HepG2 (cell line): Measurements from ENCODE around the gene FBXW12. TPM values are rescaled to one million over a fixed set of nuclear protein-coding genes. Genes with fewer than 3 reads are reported as not detected.
A peak's percentile ranks its signal among the peaks of the same experiment; 100 is the strongest.

Experiments used
- ATAC-seq: fragments of 200-7000 bp; cut with Tn5 transposase; 3 replicates; pipeline ENCODE4 v1.9.1; 2020; ENCODE audit warnings: mild to moderate bottlenecking, moderate library complexity
- BruUV-seq: library from RNA; stranded (reverse); fragments of 400-500 nt; replicated peaks from 2 replicates; lab custom pipeline; 2021; lab: Mats Ljungman, UMichigan
- CTCF ChIA-PET: fragments of 300-600 bp; formaldehyde crosslinking; extraction: SDS; loops from one replicate; lab custom pipeline; 2021; ENCODE audit warnings: low total read pairs, inconsistent platforms, low intra/inter-chr PET ratio; lab: Yijun Ruan, JAX
- POLR2A ChIA-PET: fragments of 350-600 bp; sonication (Branson Sonifier 250); formaldehyde crosslinking; loops from one replicate; lab custom pipeline; 2020; ENCODE audit warnings: antibody characterized with exemption, inconsistent platforms; lab: Yijun Ruan, JAX
- DNase-seq: peaks from one replicate; pipeline ENCODE4 v3.0.0-alpha.2; 2015; ENCODE audit warnings: low spot score
- FAIRE-seq: peaks from 3 replicates; lab custom pipeline; 2011; peaks lifted over from hg19 to GRCh38; lab: Jason Lieb, UNC
- H2AFZ ChIP-seq: one replicate; pipeline ENCODE4 v1.6.1; 2011; ENCODE audit warnings: low read length, inconsistent platforms
- H3K27ac ChIP-seq: fragments of 300-600 bp; 3 replicates; pipeline ENCODE4 v1.8.0; 2011; ENCODE audit warnings: mixed run types, mild to moderate bottlenecking, mixed read lengths, low read length, inconsistent platforms; ENCODE audit not compliant: insufficient read depth; ENCODE audit errors: extremely low read length
- H3K27me3 ChIP-seq, 2 experiments: fragments of 200-600 bp in 1 of 2; 2 replicates in 1 of 2; 3 replicates in 1 of 2; pipeline versions ENCODE4 v1.6.0 to v1.8.0; 2011; ENCODE audit warnings: low read length in 2 of 2, mild to moderate bottlenecking in 2 of 2, moderate library complexity in 2 of 2, inconsistent platforms in 1 of 2; ENCODE audit not compliant: insufficient read depth in 2 of 2, control insufficient read depth in 1 of 2
- H3K36me3 ChIP-seq, 2 experiments: fragments of 200-600 bp in 1 of 2; replicated peaks in 1 of 2; 2 replicates in 1 of 2; 3 replicates in 1 of 2; pipeline versions ENCODE4 v1.5.1 to v1.8.0; 2011; ENCODE audit warnings: low read length in 2 of 2, inconsistent platforms in 1 of 2; ENCODE audit not compliant: insufficient read depth in 2 of 2, control insufficient read depth in 1 of 2
- H3K4me1 ChIP-seq: 2 replicates; pipeline ENCODE4 v1.5.1; 2012; ENCODE audit warnings: low read length, inconsistent platforms; ENCODE audit not compliant: insufficient read depth
- H3K4me2 ChIP-seq: 2 replicates; pipeline ENCODE4 v1.6.0; 2011; ENCODE audit warnings: low read depth, low read length, inconsistent platforms
- H3K4me3 ChIP-seq, 3 experiments: fragments of 200-600 bp in 1 of 3; sonication (generic), shearing (Covaris generic) in 1 of 3; replicated peaks in 1 of 3; 2 replicates each; pipeline ENCODE4 v1.5.1; 2011 to 2016; ENCODE audit warnings: low read length in 3 of 3, inconsistent platforms in 2 of 3, low read depth in 2 of 3, mild to moderate bottlenecking in 2 of 3, control low read depth in 1 of 3, mixed read lengths in 1 of 3; ENCODE audit not compliant: insufficient read depth in 1 of 3
- H3K79me2 ChIP-seq: one replicate; pipeline ENCODE4 v1.6.1; 2011; ENCODE audit warnings: low read length, inconsistent platforms; ENCODE audit not compliant: insufficient read depth
- H3K9ac ChIP-seq: 2 replicates; pipeline ENCODE4 v1.6.0; 2011; ENCODE audit warnings: mild to moderate bottlenecking, low read depth, low read length, inconsistent platforms; ENCODE audit not compliant: insufficient read depth
- H3K9me3 ChIP-seq: 2 replicates; pipeline ENCODE4 v1.5.1; 2012; ENCODE audit warnings: mild to moderate bottlenecking, low read length
- H4K20me1 ChIP-seq: 2 replicates; pipeline ENCODE4 v1.6.0; 2011; ENCODE audit warnings: inconsistent platforms, mild to moderate bottlenecking, low read length, moderate library complexity; ENCODE audit not compliant: insufficient read depth
- DBP ChIP-seq: sonication (generic); formaldehyde crosslinking; IDR thresholded peaks from 2 replicates; pipeline ENCODE4 v1.4.0; 2020; ENCODE audit warnings: missing genetic modification reagents; ENCODE audit errors: not compliant biosample characterization
- FLYWCH1 ChIP-seq: sonication (generic); formaldehyde crosslinking; IDR thresholded peaks from 2 replicates; pipeline ENCODE4 v1.8.1; 2023; ENCODE audit warnings: mild to moderate bottlenecking, missing genetic modification reagents
- HNRNPL ChIP-seq: fragments of 200-400 bp; formaldehyde crosslinking; IDR thresholded peaks from 2 replicates; pipeline ENCODE4 v1.6.1; 2017; ENCODE audit warnings: mild to moderate bottlenecking, low read depth, low read length
- MTA1 ChIP-seq: sonication (generic); formaldehyde crosslinking; IDR thresholded peaks from 2 replicates; pipeline ENCODE4 v1.4.0; 2020; ENCODE audit warnings: missing genetic modification reagents, mild to moderate bottlenecking, borderline replicate concordance
- NPAS2 ChIP-seq: sonication (generic); formaldehyde crosslinking; IDR thresholded peaks from 2 replicates; pipeline ENCODE4 v1.8.0; 2022; ENCODE audit warnings: mild to moderate bottlenecking, missing genetic modification reagents, borderline replicate concordance
- NR1H2 ChIP-seq: sonication (generic); formaldehyde crosslinking; IDR thresholded peaks from 2 replicates; pipeline ENCODE4 v1.8.1; 2022; ENCODE audit warnings: low read depth, missing genetic modification reagents, borderline replicate concordance
- POLR2A ChIP-seq, 2 experiments: IDR thresholded peaks; 2 replicates each; pipeline ENCODE4 v1.6.1; 2011; ENCODE audit warnings: low read depth in 2 of 2, low read length in 2 of 2, mild to moderate bottlenecking in 1 of 2, moderate library complexity in 1 of 2; ENCODE audit not compliant: insufficient read depth in 1 of 2
- RBFOX2 ChIP-seq: fragments of 200-400 bp; formaldehyde crosslinking; IDR thresholded peaks from 2 replicates; pipeline ENCODE4 v1.6.1; 2017; ENCODE audit warnings: low read depth, mild to moderate bottlenecking, low read length
- TARDBP ChIP-seq: sonication (generic); formaldehyde crosslinking; IDR thresholded peaks from 2 replicates; pipeline ENCODE4 v1.8.0; 2022; ENCODE audit warnings: mild to moderate bottlenecking, missing genetic modification reagents
- TBL1XR1 ChIP-seq: fragments of 150-350 bp; IDR thresholded peaks from 2 replicates; pipeline ENCODE4 v1.6.1; 2014; ENCODE audit warnings: borderline replicate concordance, low read length; ENCODE audit not compliant: partially characterized antibody
- TBX2 ChIP-seq: sonication (generic); formaldehyde crosslinking; IDR thresholded peaks from 2 replicates; pipeline ENCODE4 v1.5.0; 2020; ENCODE audit warnings: missing genetic modification reagents, mild to moderate bottlenecking, borderline replicate concordance
- U2AF1 ChIP-seq: fragments of 200-400 bp; formaldehyde crosslinking; optimal IDR thresholded peaks from 2 replicates; pipeline ENCODE3; 2017; ENCODE audit warnings: mild to moderate bottlenecking, low read depth, low read length
- ZFP91 ChIP-seq: sonication (generic); formaldehyde crosslinking; IDR thresholded peaks from 2 replicates; pipeline ENCODE4 v1.9.0; 2022; ENCODE audit warnings: missing genetic modification reagents, mild to moderate bottlenecking, borderline replicate concordance
- ZIK1 ChIP-seq: sonication (generic); formaldehyde crosslinking; IDR thresholded peaks from 2 replicates; pipeline ENCODE4 v1.5.0; 2020; ENCODE audit warnings: mild to moderate bottlenecking, low read depth, missing genetic modification reagents, borderline replicate concordance
- ZNF263 ChIP-seq: sonication (generic); formaldehyde crosslinking; IDR thresholded peaks from 2 replicates; pipeline ENCODE4 v1.4.0; 2020; ENCODE audit warnings: missing genetic modification reagents
- ZNF30 ChIP-seq: sonication (generic); formaldehyde crosslinking; IDR thresholded peaks from 2 replicates; pipeline ENCODE4 v1.5.0; 2020; ENCODE audit warnings: mild to moderate bottlenecking, missing genetic modification reagents
- ZNF691 ChIP-seq: sonication (generic); formaldehyde crosslinking; IDR thresholded peaks from 2 replicates; pipeline ENCODE4 v1.4.0; 2020; ENCODE audit warnings: missing genetic modification reagents, low read depth, mild to moderate bottlenecking, borderline replicate concordance
- ZNF773 ChIP-seq: sonication (generic); formaldehyde crosslinking; IDR thresholded peaks from 2 replicates; pipeline ENCODE4 v1.4.0; 2020; ENCODE audit warnings: missing genetic modification reagents, borderline replicate concordance
- WGBS: methylation state at CpG from one replicate; pipeline ENCODE4 v1.1.6; 2017; ENCODE audit warnings: low lambda C conversion rate; 5-methylcytosine and 5-hydroxymethylcytosine counted together
- in situ Hi-C: cut with HindIII; loops from 2 replicates; pipeline ENCODE4 v1.10.0; 2017; ENCODE audit warnings: low pct_unique_long_range_greater_than_20kb; ENCODE audit not compliant: extremely low pct_ligation_motif_present
- intact Hi-C: fragments of 100-400 bp; cut with micrococcal nuclease; formaldehyde crosslinking; loops from one replicate; pipeline ENCODE4 v1.10.0; 2022; ENCODE audit not compliant: unreplicated experiment
- polyA plus RNA-seq, 8 experiments: library from polyadenylated mRNA; depleted of rRNA in 3 of 8; stranded (reverse) in 7 of 8; unstranded in 1 of 8; fragments of >200 nt; fragmentation: Illumina TruSeq in 4 of 8; extraction: Trizol in 4 of 8; gene quantifications; 2 replicates each; pipeline versions ENCODE4 v1.2.1 to v1.2.3, GENCODE V29; 2011 to 2016; ENCODE audit warnings: low read depth in 4 of 8, missing spikeins in 1 of 8, mixed read lengths in 1 of 8; ENCODE audit not compliant: insufficient read depth in 1 of 8
- total RNA-seq, 5 experiments: library from RNA; depleted of rRNA; stranded (reverse); fragments of >200 nt; fragmentation: Illumina TruSeq; extraction: Trizol; gene quantifications; 2 replicates each; pipeline ENCODE4 v1.2.3, GENCODE V29; 2016; ENCODE audit warnings: low read depth in 1 of 5

FBXW12 gene
- total and polyA plus RNA-seq, 2 of the 13 experiments (the other 11 are each of a cell fraction or from before 2014, with no cell fraction given): not detected

GRCh38 chr3:48425281-48425812 is 53.3 kb downstream of the FBXW12 start (continued):
- no peak for TF ChIP-seq ZIK1 (CRISPR knock-in tag)

GRCh38 chr3:48426401-48426909 is 54.4 kb downstream of the FBXW12 start:
- ChIA-PET CTCF (interaction anchor here (3.1 kb wide), 1 partner anchor 9 kb away, joined by 14 read pairs; no protein-coding TSS in a partner anchor), POLR2A (interaction anchor here (0.9 to 9.0 kb wide), 6 partner anchors 7 to 47 kb away, joined by 3 to 130 read pairs (median 10); partner anchors contain the start of genes CCDC51 and TMA7)
- peak overlapping the region; percentile 79 to 93 (median 86) for H3K4me3 ChIP-seq
- H3K36me3 ChIP-seq: peaks cover 26 to 43% of the 10 kb centered on the region in 2 experiments; a peak in 4 of 5 replicates
- no peak overlapping the region for H2AFZ ChIP-seq
- DNase-seq (no peak), ATAC-seq (no peak), FAIRE-seq (no peak)
- 29% methylated on average over 10 of the region's 11 CpGs for WGBS
- H3K27ac ChIP-seq: peak overlapping the region; percentile 99
- peaks cover 69% of the 10 kb centered on the region for H3K79me2 ChIP-seq
- no peaks in the 10 kb centered on the region for H3K27me3 ChIP-seq
- H3K9me3 ChIP-seq: no peaks in the 10 kb centered on the region
- no TSS peak for BruUV-seq
- peaks cover 68% of the 10 kb centered on the region for H4K20me1 ChIP-seq
- H3K4me2 ChIP-seq: peak overlapping the region; percentile 100
- peaks cover 79% of the 10 kb centered on the region for H3K4me1 ChIP-seq
- peak overlapping the region; percentile 96 for H3K9ac ChIP-seq
- intact Hi-C loops: no loop called here
- in situ Hi-C loops: no loop called here
- peak; percentile 21; the same call in 1 of the 2 replicates for TF ChIP-seq TARDBP (CRISPR knock-in tag)
- TF ChIP-seq ZFP91 (CRISPR knock-in tag): 0 out of 2 replicates have a peak, but pooled peaks have one; percentile 7
- peak; percentile 48 for TF ChIP-seq U2AF1
- TF ChIP-seq ZNF30: no peak
- TF ChIP-seq HNRNPL: peak; percentile 96
- 0 out of 2 replicates have a peak, but pooled peaks have one; percentile 28 for TF ChIP-seq NR1H2 (CRISPR knock-in tag)
- TF ChIP-seq TBX2 (CRISPR knock-in tag): peak; percentile 55; the same call in 1 of the 2 replicates
- TF ChIP-seq NPAS2 (CRISPR knock-in tag): no peak
- TF ChIP-seq FLYWCH1: no peak
- TF ChIP-seq TBL1XR1: no peak
- TF ChIP-seq POLR2A (IDR thresholded peaks at IDR 0.05; ENCODE audit: insufficient read depth in 1 of 2, low read depth in 2 of 2, low read length in 2 of 2): peak in 1 of 2 experiments; percentile 26; a peak in 1 of 4 replicates
- TF ChIP-seq ZNF263 (CRISPR knock-in tag): no peak
- TF ChIP-seq MTA1 (CRISPR knock-in tag): no peak
- TF ChIP-seq RBFOX2: peak; percentile 63; the same call in 1 of the 2 replicates
- TF ChIP-seq ZNF691 (CRISPR knock-in tag): 0 out of 2 replicates have a peak, but pooled peaks have one; percentile 7
- TF ChIP-seq DBP (CRISPR knock-in tag): no peak
- TF ChIP-seq ZNF773 (CRISPR knock-in tag): no peak
